CD14-positive monocyte (primary cell): ENCODE results near the gene SCAF11. TPM values are rescaled to one million over a fixed set of nuclear protein-coding genes. Genes with fewer than 3 reads are reported as not detected.
A peak's percentile ranks its signal among the peaks of the same experiment; 100 is the strongest.

Source experiments
- DNase-seq, 3 donors: peaks; one replicate each; pipeline ENCODE4 v3.0.0-alpha.2; 2011 to 2022
- H2AFZ ChIP-seq: 2 replicates; pipeline ENCODE4 v1.6.0; 2012; ENCODE audit warnings: mild to moderate bottlenecking, low read depth, low read length, inconsistent platforms; ENCODE audit not compliant: insufficient read depth, poor library complexity, severe bottlenecking
- H3K27ac ChIP-seq, 2 donors: 1 replicate in 1 of 2; 2 replicates in 1 of 2; pipeline ENCODE4 v1.5.1; 2012 to 2013; ENCODE audit warnings: low read length in 2 of 2, control low read depth in 1 of 2, inconsistent platforms in 1 of 2, low read depth in 1 of 2, mild to moderate bottlenecking in 1 of 2
- H3K27me3 ChIP-seq, 2 donors: one replicate each; pipeline versions ENCODE4 v1.6.0 to v1.6.1; 2011 to 2013; ENCODE audit warnings: low read length in 2 of 2; ENCODE audit not compliant: control insufficient read depth in 2 of 2, insufficient read depth in 2 of 2
- H3K36me3 ChIP-seq, 2 donors: replicated peaks in 1 of 2; 1 replicate in 1 of 2; 2 replicates in 1 of 2; pipeline versions ENCODE4 v1.5.1 to v1.6.1; 2012 to 2013; ENCODE audit warnings: low read length in 2 of 2, control low read depth in 1 of 2, inconsistent platforms in 1 of 2, mild to moderate bottlenecking in 1 of 2; ENCODE audit not compliant: insufficient read depth in 2 of 2, control insufficient read depth in 1 of 2
- H3K4me1 ChIP-seq, 2 donors: 1 replicate in 1 of 2; 2 replicates in 1 of 2; pipeline versions ENCODE4 v1.5.1 to v1.6.1; 2012 to 2013; ENCODE audit warnings: low read length in 2 of 2, control low read depth in 1 of 2, inconsistent platforms in 1 of 2, mild to moderate bottlenecking in 1 of 2, moderate library complexity in 1 of 2; ENCODE audit not compliant: insufficient read depth in 2 of 2, control insufficient read depth in 1 of 2
- H3K4me2 ChIP-seq: replicated peaks from 2 replicates; pipeline ENCODE3; 2012; ENCODE audit warnings: low read length, moderate library complexity, mild to moderate bottlenecking; ENCODE audit not compliant: poor library complexity, severe bottlenecking; ENCODE audit errors: extremely low read depth
- H3K4me3 ChIP-seq, 3 experiments: fragments of 200-600 bp in 1 of 3; sonication (generic) in 1 of 3; replicated peaks in 1 of 3; 1 replicate in 2 of 3; 2 replicates in 1 of 3; pipeline ENCODE4 v1.5.1; 2011 to 2013; ENCODE audit warnings: low read length in 3 of 3, mild to moderate bottlenecking in 3 of 3, control low read depth in 2 of 3, low read depth in 2 of 3, inconsistent platforms in 1 of 3, moderate library complexity in 1 of 3
- H3K79me2 ChIP-seq: 2 replicates; pipeline ENCODE4 v1.6.0; 2012; ENCODE audit warnings: mild to moderate bottlenecking, control low read depth, inconsistent platforms, low read length, moderate library complexity; ENCODE audit not compliant: insufficient read depth
- H3K9ac ChIP-seq: 2 replicates; pipeline ENCODE4 v1.6.0; 2017; ENCODE audit warnings: low read length, mild to moderate bottlenecking; ENCODE audit not compliant: insufficient read depth, poor library complexity, severe bottlenecking
- H3K9me3 ChIP-seq, 2 donors: replicated peaks in 1 of 2; 1 replicate in 1 of 2; 2 replicates in 1 of 2; pipeline versions ENCODE4 v1.5.1 to v1.6.1; 2012 to 2013; ENCODE audit warnings: low read length in 2 of 2, control low read depth in 1 of 2; ENCODE audit not compliant: control insufficient read depth in 1 of 2, insufficient read depth in 1 of 2
- H4K20me1 ChIP-seq: 2 replicates; pipeline ENCODE4 v1.6.0; 2012; ENCODE audit warnings: mild to moderate bottlenecking, low read length, control low read depth, moderate library complexity; ENCODE audit not compliant: insufficient read depth
- H3K27ac Mint-ChIP-seq, 7 donors: one replicate each; pipeline ENCODE4 v1.8.0; 2020; ENCODE audit warnings: mild to moderate bottlenecking in 7 of 7, mixed read lengths in 7 of 7, moderate library complexity in 6 of 7, inconsistent platforms in 2 of 7
- H3K27me3 Mint-ChIP-seq, 3 donors: one replicate each; pipeline ENCODE4 v1.8.0; 2021 to 2022; ENCODE audit warnings: low read depth in 3 of 3, mild to moderate bottlenecking in 3 of 3, mixed read lengths in 3 of 3, moderate library complexity in 3 of 3, inconsistent platforms in 1 of 3
- H3K36me3 Mint-ChIP-seq, 2 donors: one replicate each; pipeline ENCODE4 v1.8.0; 2020; ENCODE audit warnings: mixed read lengths in 2 of 2, inconsistent platforms in 1 of 2, mild to moderate bottlenecking in 1 of 2
- H3K4me1 Mint-ChIP-seq: one replicate; pipeline ENCODE4 v1.8.0; 2020; ENCODE audit warnings: mild to moderate bottlenecking, mixed read lengths
- H3K4me3 Mint-ChIP-seq, 2 donors: one replicate each; pipeline ENCODE4 v1.8.0; 2020; ENCODE audit warnings: mild to moderate bottlenecking in 2 of 2, mixed read lengths in 2 of 2, moderate library complexity in 1 of 2
- H3K9me3 Mint-ChIP-seq, 7 donors: one replicate each; pipeline ENCODE4 v1.8.0; 2020 to 2022; ENCODE audit warnings: mixed read lengths in 7 of 7, mild to moderate bottlenecking in 6 of 7, moderate library complexity in 6 of 7, inconsistent platforms in 2 of 7
- WGBS: methylation state at CpG from one replicate; pipeline ENCODE4 v1.1.5; 2013; ENCODE audit warnings: missing lambda C conversion rate; ENCODE audit not compliant: insufficient coverage; 5-methylcytosine and 5-hydroxymethylcytosine counted together
- intact Hi-C, 2 donors: fragments of 100-400 bp; cut with micrococcal nuclease; formaldehyde crosslinking; loops; one replicate each; pipeline versions ENCODE4 v1.15.0 to v1.15.1; 2023
- polyA plus RNA-seq, 3 donors: library from polyadenylated mRNA; depleted of rRNA in 1 of 3; unstranded in 2 of 3; stranded (reverse) in 1 of 3; fragments of 300-500 nt in 2 of 3; fragments of >200 nt in 1 of 3; fragmentation: Illumina TruSeq in 2 of 3; gene quantifications; 1 replicate in 2 of 3; 2 replicates in 1 of 3; pipeline ENCODE4 v1.2.3, GENCODE V29; 2012 to 2021
- TF ChIP-seq, protein P1 (sequence below): fragments of 200-600 bp; IDR thresholded peaks from one replicate; pipeline ENCODE4 v1.8.0; 2022; ENCODE audit warnings: antibody characterized with exemption, mild to moderate bottlenecking

SCAF11 gene
- polyA plus RNA-seq, 3 donors = 32.6 to 73.4 (median 56.1) TPM

GRCh38 chr12:45980540-45980939 lies 9.8 kb downstream of the SCAF11 start:
- peak overlapping the region in 1 of 2 donors; percentile 23 for H3K27ac ChIP-seq
- WGBS = no CpG with 5 or more reads among the region's 1 CpG
- no peak overlapping the region for H3K4me3 Mint-ChIP-seq
- no peaks in the 10 kb centered on the region for H3K9me3 Mint-ChIP-seq
- H3K27me3 ChIP-seq = no peaks in the 10 kb centered on the region
- no peak overlapping the region for H2AFZ ChIP-seq
- H3K4me3 ChIP-seq = no peak overlapping the region
- TF ChIP-seq, protein P1, sequence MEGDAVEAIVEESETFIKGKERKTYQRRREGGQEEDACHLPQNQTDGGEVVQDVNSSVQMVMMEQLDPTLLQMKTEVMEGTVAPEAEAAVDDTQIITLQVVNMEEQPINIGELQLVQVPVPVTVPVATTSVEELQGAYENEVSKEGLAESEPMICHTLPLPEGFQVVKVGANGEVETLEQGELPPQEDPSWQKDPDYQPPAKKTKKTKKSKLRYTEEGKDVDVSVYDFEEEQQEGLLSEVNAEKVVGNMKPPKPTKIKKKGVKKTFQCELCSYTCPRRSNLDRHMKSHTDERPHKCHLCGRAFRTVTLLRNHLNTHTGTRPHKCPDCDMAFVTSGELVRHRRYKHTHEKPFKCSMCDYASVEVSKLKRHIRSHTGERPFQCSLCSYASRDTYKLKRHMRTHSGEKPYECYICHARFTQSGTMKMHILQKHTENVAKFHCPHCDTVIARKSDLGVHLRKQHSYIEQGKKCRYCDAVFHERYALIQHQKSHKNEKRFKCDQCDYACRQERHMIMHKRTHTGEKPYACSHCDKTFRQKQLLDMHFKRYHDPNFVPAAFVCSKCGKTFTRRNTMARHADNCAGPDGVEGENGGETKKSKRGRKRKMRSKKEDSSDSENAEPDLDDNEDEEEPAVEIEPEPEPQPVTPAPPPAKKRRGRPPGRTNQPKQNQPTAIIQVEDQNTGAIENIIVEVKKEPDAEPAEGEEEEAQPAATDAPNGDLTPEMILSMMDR = no peak
- H3K79me2 ChIP-seq = peaks cover 100% of the 10 kb centered on the region
- peaks cover 9 to 28% of the 10 kb centered on the region in 2 donors for H3K36me3 Mint-ChIP-seq
- H3K27ac Mint-ChIP-seq = no peak overlapping the region
- peaks cover 85% of the 10 kb centered on the region for H3K4me1 Mint-ChIP-seq
- no peak for DNase-seq
- H3K9ac ChIP-seq = no peak overlapping the region
- peaks cover 81% of the 10 kb centered on the region for H4K20me1 ChIP-seq
- no peaks in the 10 kb centered on the region for H3K9me3 ChIP-seq
- peaks cover under 1 to 2% of the 10 kb centered on the region in 2 donors for H3K36me3 ChIP-seq
- peaks cover 0 to 1% (median 0%) of the 10 kb centered on the region in 3 donors for H3K27me3 Mint-ChIP-seq
- intact Hi-C loops = loop anchor here in 1 of 2 donors (10.0 kb wide), 1 partner anchor 244 kb away; no protein-coding TSS in a partner anchor
- H3K4me2 ChIP-seq = no peak overlapping the region
- peaks cover 29 to 45% of the 10 kb centered on the region in 2 donors for H3K4me1 ChIP-seq

GRCh38 chr12:45978108-45978507 lies 12.3 kb downstream of the SCAF11 start:
- peaks cover 11 to 31% of the 10 kb centered on the region in 2 donors for H3K4me1 ChIP-seq
- no peaks in the 10 kb centered on the region for H3K27me3 ChIP-seq
- H3K9ac ChIP-seq = no peak overlapping the region
- TF ChIP-seq, protein P1 = no peak
- no peak for DNase-seq
- no peak overlapping the region for H3K4me3 Mint-ChIP-seq
- WGBS = no CpG with 5 or more reads among the region's 2 CpGs
- H3K36me3 Mint-ChIP-seq = peaks cover 8 to 25% of the 10 kb centered on the region in 2 donors
- peak overlapping the region in 1 of 2 donors; percentile 42 for H3K27ac ChIP-seq
- peaks cover 2 to 10% of the 10 kb centered on the region in 2 donors for H3K36me3 ChIP-seq
- H3K9me3 ChIP-seq = no peaks in the 10 kb centered on the region
- H3K79me2 ChIP-seq = peaks cover 100% of the 10 kb centered on the region
- H3K4me2 ChIP-seq = no peak overlapping the region
- peak overlapping the region in 4 of 7 donors; percentile 2 to 50 (median 38) for H3K27ac Mint-ChIP-seq
- peaks cover 98% of the 10 kb centered on the region for H4K20me1 ChIP-seq
- H3K4me3 ChIP-seq = no peak overlapping the region
- H3K9me3 Mint-ChIP-seq = peaks cover 0 to under 1% (median 0%) of the 10 kb centered on the region in 7 donors
- no peak overlapping the region for H2AFZ ChIP-seq
- H3K4me1 Mint-ChIP-seq = peaks cover 79% of the 10 kb centered on the region
- intact Hi-C loops = no loop called here
- peaks cover 0 to under 1% (median 0%) of the 10 kb centered on the region in 3 donors for H3K27me3 Mint-ChIP-seq
